ENCODE measurements around the gene FAM53B.
A peak's percentile ranks its signal among the peaks of the same experiment; 100 is the strongest.
"Not testable (repeated sequence)": the region's sequence is repeated elsewhere in the genome, so short reads cannot be mapped to it uniquely, and the experiment has no call there.

FAM53B gene

DNA sequence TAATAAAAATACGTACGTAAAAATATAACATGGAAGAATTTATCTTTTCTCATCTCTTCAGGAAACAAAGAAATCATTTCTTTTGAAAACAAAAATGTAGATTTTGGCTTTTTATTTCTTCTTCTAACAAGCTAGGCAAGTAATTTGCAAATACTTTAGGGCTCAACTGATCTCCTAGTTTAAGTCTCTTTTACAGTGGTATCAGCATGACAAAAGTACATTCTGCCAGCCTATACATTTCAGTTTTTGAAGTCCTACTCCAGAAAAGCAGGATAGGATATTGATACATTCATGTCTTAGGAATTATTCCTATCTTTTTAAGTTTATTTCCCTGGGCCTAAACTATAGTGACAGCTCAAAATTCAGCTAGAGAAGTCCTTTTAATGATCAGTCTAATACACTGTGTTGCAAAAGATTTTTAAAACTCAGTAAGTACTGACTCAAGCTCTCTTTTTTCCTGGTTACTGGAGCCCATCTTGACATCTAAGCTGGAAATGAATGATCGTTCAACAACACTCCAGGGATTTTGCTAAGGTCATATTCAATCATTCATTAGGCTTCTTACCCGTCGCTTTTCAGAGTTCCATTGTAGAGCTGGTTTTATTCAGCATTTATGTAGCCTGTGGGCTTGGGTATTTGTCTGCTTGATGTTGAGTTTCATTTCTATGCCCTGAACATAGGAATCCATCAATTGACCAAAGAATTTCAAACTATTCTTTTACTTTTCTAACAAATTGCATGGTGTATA lies 12.2 kb upstream of the FAM53B start:
- H3K36me3 ChIP-seq = peaks cover 24 to 76% (median 34%) of the 10 kb centered on the region in 11 experiments
- H3K4me3 ChIP-seq = no peak overlapping the region
- H3K4me2 ChIP-seq = peak overlapping the region in 3 of 11 experiments; percentile 40 to 48 (median 41); a peak in 4 of 22 replicates
- H3K9ac ChIP-seq = no peak overlapping the region
- H4K20me1 ChIP-seq = no peaks in the 10 kb centered on the region
- H3K27ac ChIP-seq = no peak overlapping the region
- no peak for TF ChIP-seq Cebpa-rat (IDR thresholded peaks at IDR 0.05)
- H3K9me3 ChIP-seq (replicated peaks in 1 of 11) = no peaks in the 10 kb centered on the region
- H3K4me1 ChIP-seq = peaks cover 0 to 20% (median 15%) of the 10 kb centered on the region in 10 experiments; a peak in 16 of 20 replicates
- no peaks in the 10 kb centered on the region for H3K27me3 ChIP-seq

DNA sequence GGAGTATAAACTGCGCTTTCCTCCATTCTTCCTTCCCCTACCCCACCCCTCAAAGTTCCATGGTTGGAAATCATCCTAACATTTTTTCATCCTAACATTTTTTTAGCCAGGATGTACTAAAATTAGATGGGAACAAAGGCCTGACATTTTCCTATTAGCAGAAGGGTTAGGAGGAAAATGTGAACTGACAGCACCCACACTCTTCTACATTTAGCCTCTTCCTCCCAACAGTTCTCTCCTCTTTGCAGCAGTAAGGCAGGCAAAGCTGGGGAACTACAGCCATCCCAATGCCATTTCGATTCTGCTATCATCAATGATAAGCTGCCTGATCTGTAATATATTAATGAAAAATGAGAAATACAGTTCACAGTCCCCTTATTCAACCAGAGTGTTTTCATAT lies 11.4 kb upstream of the FAM53B start:
- H3K9me3 ChIP-seq (replicated peaks in 1 of 11) = no peaks in the 10 kb centered on the region
- H3K27ac ChIP-seq = no peak overlapping the region
- H4K20me1 ChIP-seq = no peaks in the 10 kb centered on the region
- no peaks in the 10 kb centered on the region for H3K27me3 ChIP-seq
- no peak overlapping the region for H3K4me3 ChIP-seq
- no peak overlapping the region for H3K4me2 ChIP-seq
- H3K4me1 ChIP-seq = peaks cover 0 to 20% (median 15%) of the 10 kb centered on the region in 10 experiments; a peak in 16 of 20 replicates
- no peak overlapping the region for H3K9ac ChIP-seq
- peaks cover 16 to 76% (median 27%) of the 10 kb centered on the region in 11 experiments; a peak in 21 of 22 replicates for H3K36me3 ChIP-seq
- TF ChIP-seq Cebpa-rat (IDR thresholded peaks at IDR 0.05) = no peak

DNA sequence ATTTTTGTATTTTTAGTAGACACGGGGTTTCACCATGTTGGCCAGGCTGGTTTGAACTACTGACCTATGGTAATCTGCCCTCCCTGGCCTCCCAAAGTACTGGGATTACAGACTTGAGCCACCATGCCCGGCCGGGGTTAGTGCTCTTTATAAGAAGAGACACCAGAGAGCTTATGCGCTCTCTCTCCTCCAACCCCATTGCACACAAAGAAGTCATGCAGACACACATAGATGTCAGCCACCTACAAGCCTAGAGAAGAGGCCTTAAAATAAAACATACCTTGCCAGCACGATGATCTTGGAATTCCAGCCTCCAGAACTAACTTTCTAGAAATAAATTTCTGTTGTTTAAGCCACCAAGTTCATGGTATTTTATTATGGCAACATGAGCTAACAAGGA lies 10.0 kb upstream of the FAM53B start:
- H3K4me3 ChIP-seq = no peak overlapping the region
- H3K27ac ChIP-seq = no peak overlapping the region
- peaks cover 4 to 67% (median 23%) of the 10 kb centered on the region in 11 experiments; a peak in 17 of 22 replicates for H3K36me3 ChIP-seq
- H3K27me3 ChIP-seq = no peaks in the 10 kb centered on the region
- no peak overlapping the region for H3K4me2 ChIP-seq
- no peaks in the 10 kb centered on the region for H3K9me3 ChIP-seq (replicated peaks in 1 of 11)
- H3K4me1 ChIP-seq = peaks cover 0 to 20% (median 15%) of the 10 kb centered on the region in 10 experiments; a peak in 16 of 20 replicates
- no peak overlapping the region for H3K9ac ChIP-seq
- no peak for TF ChIP-seq Cebpa-rat (IDR thresholded peaks at IDR 0.05)
- H4K20me1 ChIP-seq = no peaks in the 10 kb centered on the region

DNA sequence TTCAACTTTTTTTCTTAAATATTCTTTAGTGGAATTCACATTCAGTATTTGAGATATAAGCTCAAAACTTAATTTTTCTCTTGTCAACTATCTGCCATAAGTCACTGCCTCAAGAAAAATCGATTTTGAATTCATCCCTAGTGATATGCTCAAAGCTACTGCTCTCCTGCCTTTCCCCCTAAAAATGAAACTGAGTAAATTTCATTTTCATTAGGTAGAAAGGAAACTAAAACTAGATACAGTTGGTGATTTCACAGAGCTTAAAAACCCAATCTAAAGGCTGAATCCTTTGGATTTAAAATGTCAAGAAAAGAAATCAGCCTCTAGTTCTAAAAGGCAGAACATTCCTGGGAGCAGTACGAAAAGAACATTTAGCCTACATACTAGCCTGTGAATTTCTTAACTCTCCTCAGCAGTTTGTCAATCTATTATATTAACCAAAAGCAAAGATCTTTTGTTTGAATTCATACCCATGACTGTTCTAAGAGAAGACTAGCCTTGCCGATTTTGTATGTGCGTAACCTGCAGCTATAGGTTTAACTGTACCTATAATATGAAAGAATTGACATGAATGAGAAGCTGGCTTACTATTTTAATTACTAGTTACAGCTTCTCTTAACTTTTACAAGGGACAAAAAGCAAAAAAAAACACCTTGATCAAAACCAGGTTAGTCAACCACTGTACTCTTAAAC lies 4.9 kb upstream of the FAM53B start:
- Histone ChIP-seq H3K27me3 (no peaks in the 10 kb centered on the region), H3K4me1 (peaks cover 7 to 10% (median 9%) of the 10 kb centered on the region in 10 experiments; a peak in 19 of 20 replicates), H3K4me2 (no peak overlapping the region), H3K9ac (0 out of 22 replicates have a peak overlapping the region, but pooled peaks of 1 of the 11 experiments have one; percentile 10), H3K4me3 (no peak overlapping the region), H4K20me1 (no peaks in the 10 kb centered on the region), H3K36me3 (peaks cover 0 to 44% (median 8%) of the 10 kb centered on the region in 11 experiments; a peak in 16 of 22 replicates), H3K27ac (no peak overlapping the region), H3K9me3 (replicated peaks in 1 of 11) (no peaks in the 10 kb centered on the region)
- no peak for TF ChIP-seq Cebpa-rat (IDR thresholded peaks at IDR 0.05)

DNA sequence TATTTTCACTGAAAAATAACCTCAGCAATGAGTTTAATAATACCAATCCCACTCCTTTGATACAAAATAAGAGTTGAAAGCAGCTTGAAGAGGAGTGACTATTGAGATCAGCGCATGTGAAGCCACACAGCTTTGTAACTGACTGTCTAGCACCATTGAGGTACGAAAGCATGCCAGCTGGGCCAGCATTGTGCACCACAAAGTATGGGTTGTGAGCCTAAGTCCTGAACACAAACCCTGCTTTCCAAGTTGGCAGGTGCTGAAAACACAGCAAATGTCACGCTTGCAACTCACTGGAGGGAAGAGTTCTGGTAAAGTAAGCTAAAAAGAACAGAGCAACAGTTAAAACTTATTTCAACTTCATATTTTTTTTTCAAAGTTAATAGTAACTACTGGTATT lies 4.0 kb upstream of the FAM53B start:
- no peak for TF ChIP-seq Cebpa-rat (IDR thresholded peaks at IDR 0.05)
- Histone ChIP-seq H3K4me3 (no peak overlapping the region), H3K9me3 (replicated peaks in 1 of 11) (no peaks in the 10 kb centered on the region), H3K4me2 (no peak overlapping the region), H3K9ac (no peak overlapping the region), H3K27ac (no peak overlapping the region), H3K4me1 (peaks cover 7 to 10% (median 9%) of the 10 kb centered on the region in 10 experiments; a peak in 19 of 20 replicates), H3K27me3 (no peaks in the 10 kb centered on the region), H3K36me3 (peaks cover 0 to 35% (median 6%) of the 10 kb centered on the region in 11 experiments; a peak in 12 of 22 replicates), H4K20me1 (no peaks in the 10 kb centered on the region)

DNA sequence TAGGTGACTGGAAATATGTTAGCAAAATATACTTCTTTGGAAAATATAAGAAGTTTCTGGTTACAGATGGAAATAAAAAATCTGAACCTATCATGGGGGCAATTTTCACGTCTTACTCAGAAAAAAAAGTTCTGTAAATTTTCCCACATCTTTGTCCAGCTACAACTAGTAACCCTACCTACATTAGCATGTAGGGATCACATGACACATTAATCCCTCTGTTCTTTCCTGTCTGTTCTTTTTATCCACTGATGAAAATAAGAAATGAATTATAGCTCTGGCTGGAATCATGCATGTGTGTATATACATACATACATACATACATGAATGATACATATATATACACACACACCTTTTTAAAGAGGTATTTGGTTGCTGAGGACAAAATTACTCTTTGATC lies 3.6 kb upstream of the FAM53B start:
- H4K20me1 ChIP-seq = peaks cover 0 to 1% (median 0%) of the 10 kb centered on the region in 11 experiments; a peak in 1 of 22 replicates
- H3K9ac ChIP-seq = no peak overlapping the region
- TF ChIP-seq Cebpa-rat (IDR thresholded peaks at IDR 0.05) = no peak
- peaks cover 7 to 10% (median 9%) of the 10 kb centered on the region in 10 experiments; a peak in 19 of 20 replicates for H3K4me1 ChIP-seq
- H3K9me3 ChIP-seq (replicated peaks in 1 of 11) = no peaks in the 10 kb centered on the region
- H3K27ac ChIP-seq = no peak overlapping the region
- H3K36me3 ChIP-seq = peaks cover 0 to 34% (median 6%) of the 10 kb centered on the region in 11 experiments; a peak in 12 of 22 replicates
- no peak overlapping the region for H3K4me3 ChIP-seq
- H3K4me2 ChIP-seq = no peak overlapping the region
- no peaks in the 10 kb centered on the region for H3K27me3 ChIP-seq

DNA sequence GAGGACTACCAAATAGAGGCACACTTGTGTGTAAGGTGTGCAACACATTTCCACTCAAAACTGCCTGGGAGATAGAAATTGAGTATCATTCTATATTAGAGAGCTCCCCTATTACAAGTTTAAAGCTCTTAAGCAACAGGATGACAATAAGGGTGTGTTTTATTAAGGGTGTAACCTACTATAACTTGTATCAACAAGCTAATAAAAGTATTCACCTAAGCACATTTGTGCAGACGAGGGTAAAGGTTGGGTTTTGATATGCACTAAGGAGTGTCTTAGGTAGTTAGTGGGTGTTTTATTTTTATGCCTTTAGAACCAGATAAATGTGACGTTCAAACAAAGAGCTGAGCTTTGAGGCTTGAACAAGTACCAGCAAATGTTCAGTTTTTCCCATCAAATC lies 2.8 kb upstream of the FAM53B start:
- Histone ChIP-seq H3K4me3 (no peak overlapping the region), H3K9ac (no peak overlapping the region), H3K27me3 (no peaks in the 10 kb centered on the region), H3K4me2 (no peak overlapping the region), H3K9me3 (replicated peaks in 1 of 11) (no peaks in the 10 kb centered on the region), H4K20me1 (peaks cover 0 to 9% (median 7%) of the 10 kb centered on the region in 11 experiments; a peak in 10 of 22 replicates), H3K4me1 (peaks cover 15 to 18% (median 17%) of the 10 kb centered on the region in 10 experiments), H3K27ac (no peak overlapping the region), H3K36me3 (peaks cover 0 to 34% (median 6%) of the 10 kb centered on the region in 11 experiments; a peak in 11 of 22 replicates)
- TF ChIP-seq Cebpa-rat (IDR thresholded peaks at IDR 0.05) = no peak

DNA sequence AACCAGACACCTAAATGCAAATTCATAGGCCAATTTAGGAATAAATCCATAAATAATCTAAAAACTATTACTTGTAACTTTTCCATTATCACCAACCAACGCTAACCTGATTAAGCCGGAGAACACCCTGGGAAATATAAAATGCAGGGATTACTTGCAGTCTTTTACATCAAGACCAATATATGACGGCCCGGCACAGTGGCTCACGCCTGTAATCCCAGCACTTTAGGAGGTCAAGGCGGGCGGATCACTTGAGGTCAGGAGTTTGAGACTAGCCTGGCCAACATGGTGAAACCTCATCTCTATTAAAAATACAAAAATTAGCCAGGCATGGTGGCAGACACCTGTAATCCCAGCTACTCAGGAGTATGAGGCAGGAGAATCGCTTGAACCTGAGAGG lies 2.3 kb upstream of the FAM53B start:
- peaks cover 20 to 23% (median 22%) of the 10 kb centered on the region in 10 experiments for H3K4me1 ChIP-seq
- peaks cover 0 to 29% (median 6%) of the 10 kb centered on the region in 11 experiments; a peak in 11 of 22 replicates for H3K36me3 ChIP-seq
- H3K9ac ChIP-seq; H3K4me3 ChIP-seq; H3K27ac ChIP-seq; H3K27me3 ChIP-seq; H3K4me2 ChIP-seq; H3K9me3 ChIP-seq (replicated peaks in 1 of 11): not testable (repeated sequence)
- H4K20me1 ChIP-seq = peaks cover 0 to 13% (median 10%) of the 10 kb centered on the region in 11 experiments; a peak in 12 of 22 replicates

DNA sequence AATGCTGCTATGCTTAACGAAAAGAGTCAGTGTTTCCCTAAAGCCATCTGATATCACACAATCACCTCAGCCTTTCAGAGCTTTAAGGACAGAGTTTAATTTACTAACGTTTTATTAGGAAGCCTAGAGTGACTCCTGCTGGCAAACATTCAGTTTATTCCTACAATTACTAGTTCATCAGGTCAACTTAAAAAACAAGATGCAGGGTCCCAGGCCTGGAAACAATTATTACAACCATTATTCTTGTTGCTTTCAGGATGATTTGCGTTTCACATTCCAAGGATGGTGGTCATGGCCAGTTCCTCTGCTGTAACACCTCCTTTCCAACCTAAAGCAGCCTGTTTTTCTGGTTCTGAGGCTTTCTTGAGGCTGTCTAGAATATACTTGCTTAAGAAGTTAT lies 1.5 kb upstream of the FAM53B start:
- TF ChIP-seq Cebpa-rat (IDR thresholded peaks at IDR 0.05) = no peak
- Histone ChIP-seq H3K4me3 (no peak overlapping the region), H3K27me3 (no peaks in the 10 kb centered on the region), H3K4me2 (no peak overlapping the region), H3K27ac (no peak overlapping the region), H3K36me3 (peaks cover 0 to 22% (median 6%) of the 10 kb centered on the region in 11 experiments; a peak in 11 of 22 replicates), H3K9ac (no peak overlapping the region), H4K20me1 (peaks cover 0 to 19% (median 10%) of the 10 kb centered on the region in 11 experiments; a peak in 13 of 22 replicates), H3K9me3 (replicated peaks in 1 of 11) (no peaks in the 10 kb centered on the region), H3K4me1 (peaks cover 27 to 31% (median 30%) of the 10 kb centered on the region in 10 experiments)

Data from BLaER1 treated with 17β-estradiol and CSF1 and Interleukin-3, amounts not matched to agents 10 nM and 100 nM (cell line).